Fibroblast of mammary gland (primary cell): Measurements from ENCODE around the gene NELFCD.

Experiments used
- DNase-seq: peaks from one replicate; pipeline ENCODE4 v3.0.0-alpha.2; 2010; ENCODE audit warnings: low read depth
- H3K4me3 ChIP-seq: 2 replicates; pipeline ENCODE4 v1.5.1; 2011; ENCODE audit warnings: low read depth, mild to moderate bottlenecking, low read length, moderate library complexity; ENCODE audit not compliant: control insufficient read depth
- TF ChIP-seq, protein P1 (sequence below): conservative IDR thresholded peaks from 2 replicates; pipeline ENCODE4 v1.5.1; 2011; ENCODE audit warnings: low read depth, low read length, inconsistent platforms; ENCODE audit not compliant: control insufficient read depth, insufficient read depth

Gene NELFCD

DNA sequence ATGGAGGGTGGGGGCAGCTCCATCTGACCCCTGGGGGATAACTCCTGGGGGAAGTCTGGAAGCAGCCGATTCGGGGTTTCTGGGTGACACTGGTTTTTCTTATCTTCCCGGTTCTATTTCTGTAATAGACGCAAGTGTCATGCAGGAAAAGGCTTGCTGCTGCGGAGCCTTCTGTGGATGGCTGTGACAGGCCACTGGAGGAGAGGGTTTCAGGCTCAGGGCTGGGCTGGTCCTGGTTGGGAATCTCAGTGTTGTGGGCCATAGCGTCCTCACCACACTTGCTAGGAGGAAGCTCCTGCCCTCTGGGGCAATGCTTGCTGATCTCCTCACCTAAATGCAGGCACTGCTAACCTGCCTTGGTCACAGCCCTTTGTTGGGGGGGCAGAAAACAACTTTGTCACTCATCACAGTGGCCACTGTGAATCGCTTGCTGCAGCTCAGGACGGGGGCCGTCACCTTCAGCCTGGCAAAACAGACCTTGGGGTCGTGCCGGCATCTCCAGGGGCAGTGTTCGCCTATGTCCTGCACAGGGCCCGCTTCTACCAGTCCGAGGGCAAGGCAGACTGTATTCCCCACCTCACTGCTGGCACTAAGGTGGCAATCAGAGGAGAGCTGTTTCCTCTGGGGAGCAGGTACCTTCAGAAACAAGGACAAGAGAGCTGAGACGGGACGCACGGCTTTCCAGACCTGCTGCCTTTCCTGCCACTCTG lies 33.8 kb downstream of the NELFCD start:
- DNase-seq, result no peak
- H3K4me3 ChIP-seq, result no peak overlapping the region

DNA sequence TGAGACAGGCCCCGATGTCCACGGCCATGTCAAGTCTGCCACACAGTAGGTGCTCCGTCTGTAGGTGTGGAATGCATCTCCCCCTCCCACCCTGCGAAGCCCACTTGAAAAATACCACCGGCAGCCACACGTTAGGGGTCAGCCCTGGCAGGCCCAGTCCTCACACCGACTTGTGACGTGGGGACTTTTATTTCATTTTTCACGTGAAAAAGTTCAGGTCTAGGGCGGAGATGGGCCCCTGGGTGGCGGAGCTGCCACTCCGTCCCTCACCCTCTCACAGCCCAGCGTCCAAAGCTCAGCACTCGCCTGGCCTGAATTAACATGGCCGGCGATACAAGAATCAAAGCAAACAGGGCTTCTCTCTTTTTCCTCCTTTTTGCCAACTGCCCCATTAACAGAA lies 34.4 kb downstream of the NELFCD start:
- TF ChIP-seq, protein P1, sequence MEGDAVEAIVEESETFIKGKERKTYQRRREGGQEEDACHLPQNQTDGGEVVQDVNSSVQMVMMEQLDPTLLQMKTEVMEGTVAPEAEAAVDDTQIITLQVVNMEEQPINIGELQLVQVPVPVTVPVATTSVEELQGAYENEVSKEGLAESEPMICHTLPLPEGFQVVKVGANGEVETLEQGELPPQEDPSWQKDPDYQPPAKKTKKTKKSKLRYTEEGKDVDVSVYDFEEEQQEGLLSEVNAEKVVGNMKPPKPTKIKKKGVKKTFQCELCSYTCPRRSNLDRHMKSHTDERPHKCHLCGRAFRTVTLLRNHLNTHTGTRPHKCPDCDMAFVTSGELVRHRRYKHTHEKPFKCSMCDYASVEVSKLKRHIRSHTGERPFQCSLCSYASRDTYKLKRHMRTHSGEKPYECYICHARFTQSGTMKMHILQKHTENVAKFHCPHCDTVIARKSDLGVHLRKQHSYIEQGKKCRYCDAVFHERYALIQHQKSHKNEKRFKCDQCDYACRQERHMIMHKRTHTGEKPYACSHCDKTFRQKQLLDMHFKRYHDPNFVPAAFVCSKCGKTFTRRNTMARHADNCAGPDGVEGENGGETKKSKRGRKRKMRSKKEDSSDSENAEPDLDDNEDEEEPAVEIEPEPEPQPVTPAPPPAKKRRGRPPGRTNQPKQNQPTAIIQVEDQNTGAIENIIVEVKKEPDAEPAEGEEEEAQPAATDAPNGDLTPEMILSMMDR, result no peak
- DNase-seq, result no peak
- H3K4me3 ChIP-seq, result no peak overlapping the region

More for the DNA sequence above, 33.8 kb downstream of the NELFCD start:
- TF ChIP-seq, protein P1, result no peak

GRCh38 chr20:59015812-59016711 lies 35.0 kb downstream of the NELFCD start:
- DNase-seq, result no peak
- no peak overlapping the region for H3K4me3 ChIP-seq
- TF ChIP-seq, protein P1, result no peak

- DNase-seq, result no peak
- H3K4me3 ChIP-seq, result no peak overlapping the region
- TF ChIP-seq, protein P1, result no peak
These were observed 35.9 kb downstream of the NELFCD start for GRCh38 chr20:59016795-59017492.

DNA sequence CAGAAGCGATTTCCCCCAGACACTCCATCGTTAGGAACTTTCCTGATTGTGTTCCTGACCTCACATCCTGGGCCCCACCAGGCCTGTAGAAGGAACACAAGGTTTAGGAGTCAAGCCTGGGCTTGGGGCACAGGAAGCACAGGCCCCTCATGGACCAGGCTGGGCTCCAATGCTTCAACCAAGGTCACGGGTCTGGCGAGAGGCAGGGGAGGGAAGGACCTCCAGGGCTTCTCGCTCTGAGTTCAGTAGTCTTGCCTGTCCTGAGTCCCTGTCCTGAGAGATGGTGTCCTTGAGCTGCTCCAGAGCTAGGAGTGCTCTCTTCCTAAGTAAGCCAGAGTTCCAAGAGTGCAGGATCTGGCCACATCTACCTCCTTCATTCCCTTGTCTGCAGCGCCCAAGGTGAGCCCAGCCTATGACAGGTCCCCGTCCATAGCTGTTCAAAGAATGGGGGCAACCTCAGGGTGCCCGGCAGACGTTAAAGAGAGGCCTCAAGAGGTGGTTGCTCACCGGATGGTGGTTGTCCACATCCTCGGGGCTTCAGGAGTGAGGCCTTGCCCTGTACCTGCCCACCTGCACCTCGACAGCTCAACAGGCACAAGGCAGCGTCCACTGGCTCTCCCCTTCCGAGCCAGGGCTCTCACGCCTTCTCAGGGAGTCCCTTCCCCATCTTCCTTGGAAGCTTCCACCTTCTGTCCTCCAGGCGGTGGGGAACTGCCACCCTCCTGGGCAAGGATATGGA lies 36.6 kb downstream of the NELFCD start:
- TF ChIP-seq, protein P1, result no peak
- no peak overlapping the region for H3K4me3 ChIP-seq
- no peak for DNase-seq

GRCh38 chr20:59018817-59019216 lies 37.8 kb downstream of the NELFCD start:
- no peak for DNase-seq
- H3K4me3 ChIP-seq, result no peak overlapping the region
- TF ChIP-seq, protein P1, result no peak
